Fibroblast of skin of left biceps (primary cell): ENCODE measurements around the gene AMIGO3.
"Not testable (repeated sequence)": the region's sequence is repeated elsewhere in the genome, so short reads cannot be mapped to it uniquely, and the experiment has no call there.

Source experiments
- DNase-seq, 2 experiments: peaks; one replicate each; pipeline ENCODE4 v3.0.0-alpha.2; 2013; ENCODE audit warnings: low read depth in 2 of 2

AMIGO3 gene

GRCh38 chr3:49689046-49689907 lies 30.2 kb downstream of the AMIGO3 start, which contains the start of the genes MST1 and RNF123:
MST1 (minus strand) TSS chr3:49689474; CDS start chr3:49688691, 783 bp downstream.
RNF123 (plus strand) TSS chr3:49689557; CDS start chr3:49691166, 1,609 bp downstream.
- DNase-seq, result peak; percentile 71 to 73

GRCh38 chr3:49688338-49689045 lies 31.0 kb downstream of the AMIGO3 start:
- DNase-seq, result not testable (repeated sequence)

GRCh38 chr3:49687424-49687795 lies 32.1 kb downstream of the AMIGO3 start:
- DNase-seq, result not testable (repeated sequence)

GRCh38 chr3:49686769-49687423 lies 32.6 kb downstream of the AMIGO3 start:
- not testable (repeated sequence) for DNase-seq

GRCh38 chr3:49686346-49686745 lies 33.1 kb downstream of the AMIGO3 start:
- not testable (repeated sequence) for DNase-seq

GRCh38 chr3:49685846-49686245 lies 33.6 kb downstream of the AMIGO3 start:
- not testable (repeated sequence) for DNase-seq

DNA sequence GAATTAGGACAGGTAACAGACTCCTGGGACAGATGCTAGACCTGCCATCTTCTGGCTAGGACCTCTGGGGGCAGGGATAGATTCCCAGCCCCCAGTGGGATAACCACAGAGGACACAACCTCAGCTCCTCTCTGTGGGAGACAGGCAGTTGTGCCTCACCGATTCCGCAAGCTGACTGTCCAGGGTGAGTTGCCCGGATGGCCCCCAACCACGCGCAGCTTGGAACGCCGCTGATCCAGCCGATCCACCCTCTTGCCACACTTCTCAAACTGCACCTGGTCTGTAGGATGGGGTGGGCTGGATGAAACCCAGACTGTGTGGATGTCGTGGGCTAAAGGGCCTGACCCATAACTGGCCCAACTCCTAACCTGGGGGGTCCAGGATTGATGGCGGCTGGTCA lies 34.4 kb downstream of the AMIGO3 start:
- DNase-seq, result not testable (repeated sequence)

DNA sequence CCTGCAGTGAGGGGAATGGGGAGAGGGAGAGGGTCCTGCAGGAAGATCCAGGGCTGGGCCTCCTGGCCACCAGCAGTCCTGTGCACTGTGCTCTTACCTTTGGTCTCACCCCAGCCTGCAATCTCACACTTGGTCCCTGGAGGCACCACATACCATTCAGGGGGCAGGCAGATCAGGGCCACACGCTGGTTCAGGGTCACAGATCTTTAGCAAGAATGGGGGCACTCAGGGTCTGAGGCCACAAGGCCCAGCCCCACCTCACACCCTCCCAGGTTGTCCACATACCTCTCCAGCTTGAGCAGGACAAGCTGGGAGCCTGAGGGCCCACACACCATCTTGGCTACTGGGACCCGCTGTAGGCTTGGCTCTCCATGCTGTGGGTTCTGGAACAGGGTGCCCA lies 35.0 kb downstream of the AMIGO3 start:
- not testable (repeated sequence) for DNase-seq

GRCh38 chr3:49683162-49683561 lies 36.3 kb downstream of the AMIGO3 start:
- DNase-seq, result no peak

DNA sequence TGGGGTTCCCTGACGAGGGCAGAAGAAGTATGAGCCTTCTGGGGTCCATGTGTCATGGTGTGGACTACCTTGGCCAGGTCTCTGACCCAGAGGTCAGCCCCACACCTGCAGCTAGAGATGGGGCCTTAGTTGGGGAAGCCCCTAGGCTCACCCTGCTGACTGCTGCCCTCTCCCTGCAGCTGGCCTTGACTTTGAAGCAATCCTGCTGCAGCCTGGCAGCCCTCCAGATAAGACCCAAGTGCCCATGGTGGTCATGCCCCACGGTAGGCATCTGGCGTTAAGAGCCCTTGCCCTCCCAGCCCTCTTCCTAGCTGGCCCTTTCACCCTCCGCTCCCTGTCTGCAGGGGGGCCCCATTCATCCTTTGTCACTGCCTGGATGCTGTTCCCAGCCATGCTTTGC lies 37.9 kb downstream of the AMIGO3 start:
- no peak for DNase-seq

GRCh38 chr3:49681232-49681522 lies 38.3 kb downstream of the AMIGO3 start:
- no peak for DNase-seq

- no peak for DNase-seq
Observed at GRCh38 chr3:49680493-49681231, 38.8 kb downstream of the AMIGO3 start.

DNA sequence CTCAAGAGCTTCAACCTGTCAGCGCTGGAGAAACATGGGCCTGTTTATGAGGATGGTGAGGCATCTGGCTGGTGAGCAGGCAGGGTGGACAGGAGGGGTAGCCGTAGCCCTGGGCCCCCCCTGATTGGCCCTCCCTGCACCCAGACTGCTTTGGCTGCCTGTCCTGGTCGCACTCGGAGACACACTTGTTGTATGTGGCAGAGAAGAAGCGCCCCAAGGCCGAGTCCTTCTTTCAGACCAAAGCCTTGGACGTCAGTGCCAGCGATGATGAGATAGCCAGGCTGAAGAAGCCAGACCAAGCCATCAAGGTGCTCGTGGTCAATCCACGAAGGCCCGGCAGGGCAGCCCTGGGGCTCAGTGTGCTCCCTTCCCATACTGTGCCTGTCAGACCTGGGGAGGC lies 43.6 kb downstream of the AMIGO3 start:
- DNase-seq, result no peak

GRCh38 chr3:49674497-49674983 lies 44.9 kb downstream of the AMIGO3 start:
- DNase-seq, result no peak

DNA sequence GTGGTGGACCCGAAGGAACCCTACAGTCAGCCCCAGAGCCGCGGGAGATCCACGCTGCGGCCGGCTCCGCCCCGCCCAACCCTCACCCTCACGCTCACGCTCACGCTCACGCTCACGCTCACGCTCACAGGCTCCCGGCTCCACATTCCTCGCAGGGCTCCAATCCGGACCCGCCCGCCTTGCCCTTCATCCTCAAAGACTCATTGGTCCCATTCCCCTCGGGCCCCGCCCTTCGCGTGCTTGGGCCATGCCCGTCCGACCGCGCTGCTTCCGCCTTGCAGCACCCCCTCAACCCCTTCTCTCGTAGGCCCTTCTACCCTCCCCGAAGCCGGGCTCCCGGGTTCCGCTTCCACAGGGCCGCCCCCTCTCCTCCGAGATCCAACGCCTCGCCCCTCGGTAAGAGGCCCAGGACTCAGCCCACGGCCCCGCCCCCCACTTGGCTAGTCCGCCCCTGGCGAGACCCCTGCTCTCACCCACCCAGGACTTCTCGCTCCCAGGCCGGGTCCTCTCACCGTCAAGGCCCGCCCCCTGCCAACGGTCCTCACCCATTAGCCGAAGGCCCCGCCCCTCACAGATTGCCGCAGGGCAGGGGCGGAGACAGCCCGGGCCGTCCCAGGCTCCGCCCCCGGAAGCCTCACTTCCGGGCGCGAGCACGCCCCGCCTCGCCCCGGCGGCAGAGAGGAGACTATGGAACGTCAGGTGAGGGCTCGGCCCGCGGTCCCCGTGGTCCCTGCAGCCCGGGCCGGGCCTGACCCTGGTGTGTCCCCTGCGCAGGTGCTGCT lies 45.6 kb downstream of the AMIGO3 start, which contains the start of gene APEH:
TSS of gene APEH (plus strand) at position 637 of the 782 bp plus-strand sequence. CDS start at position 688, 51 bp downstream.
- DNase-seq, result peak; percentile 92 to 94

DNA sequence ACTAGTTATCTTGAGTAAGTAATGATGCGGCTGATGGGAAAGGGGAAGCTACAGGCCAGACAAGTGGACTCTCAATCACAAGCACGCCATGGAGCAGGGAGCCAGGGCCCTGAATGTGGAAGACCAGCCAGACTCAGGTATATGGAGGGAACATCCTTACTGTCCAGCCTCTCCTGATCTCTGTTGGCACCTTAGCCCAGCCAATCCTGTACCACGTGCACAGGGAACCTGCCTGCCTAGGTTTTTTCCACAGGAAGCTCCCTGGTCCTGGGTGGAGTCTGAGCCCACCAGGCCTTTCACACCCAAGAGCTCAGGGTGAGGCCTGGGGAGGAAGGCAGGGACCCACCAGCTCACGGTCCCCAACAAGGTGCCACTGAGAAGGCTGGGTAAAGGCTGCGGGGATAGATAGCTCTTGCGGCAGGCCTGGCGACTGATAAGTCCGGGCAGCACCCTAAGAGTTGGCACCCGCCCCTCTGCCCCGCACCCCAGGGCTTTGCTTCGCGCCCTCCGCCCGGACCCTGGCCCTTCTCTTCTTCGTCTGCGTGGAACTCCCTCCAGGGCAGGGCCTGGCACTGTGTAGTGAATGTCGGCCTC lies 46.3 kb downstream of the AMIGO3 start:
- DNase-seq, result no peak

- DNase-seq, result no peak
Observed at GRCh38 chr3:49671291-49672288, 47.9 kb downstream of the AMIGO3 start.

GRCh38 chr3:49670940-49671290 lies 48.6 kb downstream of the AMIGO3 start:
- no peak for DNase-seq

DNA sequence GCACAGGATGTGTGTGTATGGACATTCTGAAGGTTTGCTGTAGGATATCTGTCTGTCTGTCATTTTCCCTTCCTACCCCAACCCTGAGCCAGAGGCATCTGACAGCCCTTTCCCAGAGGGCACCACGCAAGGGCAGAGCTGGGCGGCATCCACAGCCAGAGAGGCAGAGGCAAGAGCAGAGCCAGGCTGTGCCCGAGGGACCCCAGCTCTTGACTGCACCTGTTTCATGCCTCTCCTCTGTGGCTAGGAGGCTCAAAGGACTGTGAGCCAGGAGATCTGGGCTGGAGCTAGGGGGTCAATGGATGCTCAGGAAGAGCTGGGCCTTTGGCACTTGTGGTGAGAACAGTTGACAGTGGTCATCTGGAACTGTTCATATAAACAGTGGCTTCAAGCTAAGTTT lies 50.1 kb downstream of the AMIGO3 start:
- no peak for DNase-seq
